22Rv1 (cell line): ENCODE measurements around the gene MPZL1.

Source experiments
- ZFX ChIP-seq: fragments of 450-650 bp; IDR thresholded peaks from 2 replicates; pipeline ENCODE4 v1.6.1; 2017; ENCODE audit warnings: antibody characterized with exemption, borderline replicate concordance
- TF ChIP-seq, protein P1 (sequence below): fragments of 450-650 bp; IDR thresholded peaks from 2 replicates; pipeline ENCODE4 v1.5.1; 2017; ENCODE audit warnings: mild to moderate bottlenecking

DNA sequence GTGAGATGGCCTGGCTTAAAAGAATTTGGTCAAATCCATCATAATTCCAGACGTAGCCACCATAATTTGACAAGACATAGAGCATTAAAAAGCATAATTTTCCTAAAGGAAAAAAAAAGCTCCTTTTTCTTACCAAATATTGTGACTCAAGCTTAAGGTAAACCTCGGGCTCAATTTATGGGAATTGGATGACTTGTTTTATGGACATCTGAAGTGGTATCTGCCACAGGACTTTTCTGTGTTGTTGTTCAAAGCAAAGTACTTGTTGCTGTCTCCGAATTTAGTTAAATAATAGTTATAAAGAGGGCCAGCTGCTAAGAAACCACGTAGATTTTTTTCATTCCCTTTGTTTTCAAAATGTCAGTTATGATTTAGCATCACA, 1.1 kb downstream of the MPZL1 start:
- TF ChIP-seq, protein P1, sequence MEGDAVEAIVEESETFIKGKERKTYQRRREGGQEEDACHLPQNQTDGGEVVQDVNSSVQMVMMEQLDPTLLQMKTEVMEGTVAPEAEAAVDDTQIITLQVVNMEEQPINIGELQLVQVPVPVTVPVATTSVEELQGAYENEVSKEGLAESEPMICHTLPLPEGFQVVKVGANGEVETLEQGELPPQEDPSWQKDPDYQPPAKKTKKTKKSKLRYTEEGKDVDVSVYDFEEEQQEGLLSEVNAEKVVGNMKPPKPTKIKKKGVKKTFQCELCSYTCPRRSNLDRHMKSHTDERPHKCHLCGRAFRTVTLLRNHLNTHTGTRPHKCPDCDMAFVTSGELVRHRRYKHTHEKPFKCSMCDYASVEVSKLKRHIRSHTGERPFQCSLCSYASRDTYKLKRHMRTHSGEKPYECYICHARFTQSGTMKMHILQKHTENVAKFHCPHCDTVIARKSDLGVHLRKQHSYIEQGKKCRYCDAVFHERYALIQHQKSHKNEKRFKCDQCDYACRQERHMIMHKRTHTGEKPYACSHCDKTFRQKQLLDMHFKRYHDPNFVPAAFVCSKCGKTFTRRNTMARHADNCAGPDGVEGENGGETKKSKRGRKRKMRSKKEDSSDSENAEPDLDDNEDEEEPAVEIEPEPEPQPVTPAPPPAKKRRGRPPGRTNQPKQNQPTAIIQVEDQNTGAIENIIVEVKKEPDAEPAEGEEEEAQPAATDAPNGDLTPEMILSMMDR = no peak
- TF ChIP-seq ZFX = no peak
